GM21360 (cell line): ENCODE data around the gene HDAC3.

Experiments
- ATAC-seq: cut with Tn5 transposase; IDR thresholded peaks from one replicate; pipeline ENCODE4 v1.9.1; 2021; ENCODE audit warnings: mild to moderate bottlenecking, moderate library complexity; ENCODE audit not compliant: unreplicated experiment

Gene HDAC3

DNA sequence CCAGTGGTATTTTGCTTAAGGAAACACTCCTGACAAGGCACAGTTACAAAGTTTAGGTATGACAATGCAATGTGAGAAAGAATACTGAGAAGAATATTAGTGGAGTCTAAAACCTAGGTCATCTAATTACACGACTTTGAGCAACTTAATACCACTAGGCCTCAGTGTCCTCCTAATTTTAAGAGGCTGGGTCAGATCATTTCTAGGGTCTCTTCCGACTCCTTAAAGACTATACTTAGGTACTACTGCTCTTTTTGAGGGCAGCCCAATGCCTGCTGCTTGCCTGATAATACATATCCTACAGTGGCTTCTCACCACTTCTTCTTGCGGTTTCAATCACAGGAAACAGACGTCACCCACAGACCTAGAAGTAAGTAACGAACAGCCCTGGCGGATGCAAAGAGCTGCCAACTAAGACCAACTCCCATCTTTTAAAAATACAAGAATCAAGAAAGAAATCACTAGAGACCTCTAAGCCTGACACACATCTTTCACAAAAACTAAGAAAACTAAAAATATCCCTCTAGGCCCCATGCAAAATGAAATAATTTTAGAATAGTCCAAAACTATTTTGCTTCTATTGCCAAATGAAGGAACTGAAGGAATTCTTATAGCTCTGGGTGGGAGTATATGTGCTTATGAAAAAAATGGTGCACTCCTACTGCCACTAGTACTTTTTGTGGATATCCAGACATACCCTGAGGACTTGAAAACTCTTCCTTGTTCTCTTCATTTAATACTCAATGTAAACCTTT, 30.9 kb downstream of the HDAC3 start:
- peak; percentile 86 for ATAC-seq

DNA sequence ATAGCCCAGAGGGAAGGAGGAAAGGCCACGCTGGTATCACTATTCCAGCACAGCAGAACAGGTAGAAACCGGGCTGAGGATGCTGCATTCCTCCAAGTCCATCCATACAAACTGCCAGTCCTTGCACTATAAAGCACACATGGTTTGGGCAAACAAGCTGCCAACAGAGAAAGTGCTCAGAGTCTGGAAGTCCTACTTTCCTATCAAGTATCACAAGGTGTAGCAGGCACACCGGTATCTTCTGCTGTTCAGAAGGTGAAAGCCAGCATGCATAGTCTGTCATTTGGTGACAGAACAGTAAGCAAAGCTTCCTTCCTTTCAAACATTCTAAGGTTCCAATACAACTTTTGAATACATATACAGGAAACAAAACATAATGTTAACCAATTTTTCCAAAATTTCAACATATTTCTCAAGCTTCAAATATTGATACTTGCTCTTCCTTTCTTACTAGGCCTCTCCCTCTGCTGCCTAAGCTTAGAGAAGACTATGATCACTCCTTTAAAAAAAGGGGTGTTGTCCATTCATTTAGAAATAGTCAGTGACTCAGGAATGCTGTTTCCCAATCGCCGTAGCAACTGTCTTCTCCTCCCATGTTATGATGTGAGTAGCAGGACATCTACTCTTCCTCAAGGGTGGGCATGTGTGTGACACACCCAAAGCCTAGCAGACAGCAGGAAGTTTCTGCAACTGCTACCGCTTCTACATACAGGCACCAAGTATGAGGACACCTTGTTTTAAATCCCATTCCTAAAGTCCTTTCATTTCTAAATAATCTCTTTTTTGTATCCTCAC, 32.5 kb downstream of the HDAC3 start:
- no peak for ATAC-seq

DNA sequence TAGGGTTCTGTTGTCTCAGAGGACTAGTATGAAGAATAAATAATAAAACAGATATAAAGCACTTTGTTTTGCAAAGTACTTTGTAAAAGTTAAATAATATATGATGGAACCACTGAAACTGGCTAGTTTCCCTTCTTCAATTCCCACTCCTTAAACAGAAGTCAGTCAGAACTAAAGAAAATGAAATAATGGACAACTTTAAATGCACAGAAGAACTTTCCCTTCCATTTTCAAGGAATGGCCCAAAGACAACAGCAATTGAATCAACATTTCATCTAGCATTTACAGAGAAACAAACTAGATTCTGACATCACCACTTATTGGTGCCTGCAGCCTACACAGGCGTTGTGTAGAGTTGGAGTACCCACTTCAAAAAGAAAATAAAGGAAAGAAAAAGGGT, 34.0 kb downstream of the HDAC3 start:
- ATAC-seq: no peak

DNA sequence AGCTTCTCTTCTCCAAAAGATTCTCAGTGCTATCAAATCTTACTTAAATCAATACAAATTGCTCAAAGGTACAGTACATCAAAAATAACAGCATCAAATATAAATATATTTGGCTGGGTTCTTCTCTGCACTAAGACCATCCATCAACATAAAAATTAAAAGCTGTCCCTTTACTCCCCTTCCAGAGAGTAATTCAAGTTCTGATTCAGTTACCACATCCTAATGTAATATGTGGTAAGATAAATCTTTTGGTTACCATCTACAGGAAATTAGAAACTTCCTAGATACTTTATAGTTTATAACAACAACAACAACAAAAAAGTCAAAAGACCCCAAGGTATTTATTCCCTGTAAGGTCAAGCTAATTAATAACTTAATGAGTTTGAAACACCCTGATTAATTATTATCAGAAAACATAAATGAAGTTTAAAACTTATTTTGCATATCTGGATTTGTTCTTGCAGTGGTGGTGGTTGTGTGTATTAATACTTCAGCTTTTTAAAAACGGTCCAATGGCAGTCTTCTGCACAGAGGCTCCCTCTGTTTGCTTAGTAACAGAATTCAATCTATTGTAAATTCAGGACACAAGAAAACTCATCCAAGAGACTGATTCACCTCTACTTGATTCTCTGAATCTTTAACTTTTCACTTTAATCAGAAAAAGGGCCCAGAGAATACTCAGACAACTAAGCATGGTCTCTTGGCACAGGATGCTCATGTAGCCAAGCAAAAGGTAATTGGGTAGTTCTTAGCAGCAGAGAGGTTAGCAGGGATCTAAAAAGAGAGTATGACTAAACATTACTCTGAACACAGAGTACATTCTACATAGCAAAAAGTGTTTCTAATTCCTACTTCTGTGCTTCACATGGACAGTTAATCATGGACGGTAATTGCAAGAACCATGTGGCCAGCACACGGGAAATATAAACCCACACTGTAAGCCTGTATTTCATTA, 38.0 kb downstream of the HDAC3 start:
- no peak for ATAC-seq

DNA sequence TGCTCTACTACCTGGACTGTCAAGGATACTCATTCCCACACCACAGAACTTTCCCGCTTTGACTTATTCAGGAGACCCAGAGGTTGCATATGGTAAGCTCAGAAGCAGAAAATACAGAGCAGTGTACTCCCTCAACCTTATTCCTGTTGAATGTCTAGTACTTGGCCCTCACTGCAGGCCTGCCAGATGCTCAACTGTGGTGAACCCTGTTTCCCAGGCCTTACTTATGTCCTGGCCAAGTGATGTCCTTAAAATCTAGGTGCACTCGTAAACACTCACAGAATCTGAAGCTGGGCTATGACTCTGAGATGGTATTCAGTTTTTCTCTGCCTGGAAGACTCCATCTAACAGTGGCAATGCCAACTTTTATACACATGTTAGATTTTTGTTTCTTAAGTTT, 38.8 kb downstream of the HDAC3 start:
- ATAC-seq: no peak

DNA sequence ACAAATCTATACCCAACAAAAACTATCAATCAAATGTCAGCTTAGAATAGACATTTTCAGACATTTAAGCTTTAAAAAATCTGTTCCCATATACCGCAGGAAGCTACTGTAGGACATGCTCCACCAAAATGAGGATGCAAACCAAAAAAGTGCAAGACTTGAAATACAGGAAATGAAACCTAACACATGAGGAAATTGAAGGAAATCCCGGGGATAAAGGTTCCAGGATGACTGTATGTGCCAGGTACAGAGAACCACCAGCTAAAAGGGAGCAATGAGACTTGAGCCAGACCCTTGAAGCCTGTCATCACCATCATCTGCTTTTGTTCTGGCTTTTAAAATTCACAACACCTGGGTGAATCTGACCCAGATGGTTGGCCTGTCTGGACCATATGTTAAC, 39.3 kb downstream of the HDAC3 start:
- no peak for ATAC-seq

DNA sequence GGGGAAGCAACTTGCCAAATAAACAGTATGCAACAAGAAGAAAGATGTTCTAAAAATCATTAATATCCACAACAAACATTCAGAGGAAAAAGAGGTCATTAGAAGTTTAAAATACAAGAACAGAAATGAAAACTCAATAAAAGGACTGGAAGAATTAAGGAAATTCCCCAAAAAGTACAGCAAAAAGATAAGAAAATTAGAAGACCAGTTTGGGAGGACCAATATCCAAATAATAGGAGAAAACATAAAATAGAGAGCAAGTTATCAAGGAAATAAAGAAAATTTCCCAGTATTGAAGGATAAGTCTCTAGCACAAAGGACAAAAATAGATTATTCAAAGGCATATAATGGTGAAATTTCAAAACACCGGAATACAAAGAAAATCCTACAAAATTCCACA, 39.8 kb downstream of the HDAC3 start:
- ATAC-seq: no peak

DNA sequence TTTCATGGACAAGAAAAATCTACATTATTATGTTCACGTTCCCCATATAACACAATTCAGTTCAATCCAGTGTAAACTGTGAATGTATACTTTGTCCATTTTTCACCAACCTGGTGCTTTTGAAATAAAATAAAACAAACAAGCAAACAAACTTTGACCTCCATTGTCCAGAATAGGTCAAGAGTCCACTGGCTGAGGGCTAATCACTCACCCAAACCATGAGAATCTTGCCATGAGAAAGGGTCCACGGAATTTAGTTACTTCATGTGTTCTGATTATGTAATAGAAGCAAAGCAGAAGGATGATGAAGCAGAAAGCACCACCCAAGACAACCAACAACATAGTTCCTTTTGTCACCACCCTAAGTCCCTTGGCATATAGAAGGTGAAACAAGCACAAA, 46.5 kb downstream of the HDAC3 start:
- ATAC-seq: no peak

DNA sequence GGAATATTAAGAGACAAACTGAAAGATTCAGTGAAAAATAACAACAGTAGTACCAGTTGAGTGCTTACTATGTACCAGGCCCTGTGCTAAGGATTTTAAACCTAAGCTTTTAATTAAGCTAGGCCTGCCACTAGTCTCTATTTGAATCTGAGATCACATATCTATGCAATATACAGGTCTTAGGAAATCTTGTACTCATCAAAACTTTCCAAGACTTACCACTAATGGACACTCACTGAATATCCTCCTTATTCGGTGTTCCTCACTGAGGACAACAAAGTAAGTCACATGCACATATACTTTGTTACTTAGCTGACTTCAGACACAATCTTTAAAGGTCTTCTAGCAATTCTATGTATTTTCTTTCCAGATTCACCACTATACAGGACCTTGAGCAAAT, 50.4 kb downstream of the HDAC3 start:
- ATAC-seq: no peak

DNA sequence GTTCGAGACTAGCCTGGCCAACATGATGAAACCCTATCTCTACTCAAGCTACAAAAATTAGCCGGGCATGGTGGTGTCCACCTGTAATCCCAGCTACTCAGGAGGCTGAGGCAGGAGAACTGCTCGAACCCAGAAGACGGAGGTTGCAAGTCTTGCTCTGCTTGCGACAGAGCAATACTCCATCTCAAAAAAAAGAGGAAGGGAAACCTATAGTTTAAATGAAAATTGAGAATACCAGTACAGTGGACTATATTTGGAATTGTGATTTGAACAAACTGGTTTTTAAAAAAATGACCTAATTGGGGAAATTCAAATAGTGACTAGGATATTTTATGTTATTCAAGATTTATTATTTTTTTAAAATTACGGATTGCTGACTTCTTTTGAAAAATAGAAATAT, 51.1 kb downstream of the HDAC3 start:
- no peak for ATAC-seq

DNA sequence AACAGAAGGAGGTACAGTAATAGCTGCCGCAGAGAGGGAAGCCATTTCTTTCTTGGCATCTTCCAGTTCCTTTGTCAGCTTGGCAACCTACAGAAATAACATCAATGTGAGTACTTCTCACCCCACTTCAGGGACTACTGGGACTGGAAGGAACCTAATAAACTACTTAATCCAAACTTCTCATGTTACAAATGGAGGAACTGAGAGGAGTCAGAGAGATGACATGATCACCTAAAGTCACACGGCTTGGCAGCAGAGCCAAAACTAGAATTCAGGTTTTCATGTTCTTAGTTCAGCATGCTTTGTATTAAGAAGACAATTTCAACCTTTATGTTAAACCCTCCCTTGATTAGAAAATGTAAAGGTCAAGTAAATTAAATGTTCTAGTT, 62.5 kb downstream of the HDAC3 start:
- ATAC-seq: no peak

DNA sequence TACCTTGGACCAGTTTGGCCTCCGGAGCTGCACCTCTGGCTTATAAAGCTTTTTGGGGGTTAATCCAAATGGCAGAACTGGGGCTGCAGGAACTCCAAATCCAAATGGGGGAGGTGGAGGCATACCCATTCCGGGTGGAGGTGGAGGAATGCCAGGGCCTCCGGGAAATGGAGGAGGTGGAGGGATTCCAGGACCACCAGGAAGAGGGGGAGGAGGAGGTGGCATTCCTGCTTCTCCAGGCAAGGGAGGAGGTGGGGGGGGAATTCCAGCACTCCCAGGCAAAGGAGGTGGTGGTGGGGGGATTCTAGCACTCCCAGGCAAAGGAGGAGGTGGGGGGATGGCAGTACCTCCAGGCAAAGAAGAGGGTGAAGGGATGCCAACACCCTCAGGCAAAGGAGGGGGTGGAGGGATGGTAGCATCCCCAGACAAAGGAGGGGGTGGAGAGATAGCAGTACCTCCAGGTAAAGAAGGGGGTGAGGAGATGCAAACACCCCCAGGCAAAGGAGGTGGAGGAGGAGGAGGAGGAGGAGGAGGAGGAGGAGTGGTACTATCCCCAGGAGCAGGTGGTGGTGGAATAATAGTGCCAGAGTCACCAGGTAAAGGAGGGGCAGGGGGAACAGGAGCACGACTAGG, 63.0 kb downstream of the HDAC3 start:
- no peak for ATAC-seq
